Neural progenitor cell (in vitro differentiated cells): Measurements from ENCODE around the gene OSCAR.
"Not testable (repeated sequence)": the region's sequence is repeated elsewhere in the genome, so short reads cannot be mapped to it uniquely, and the experiment has no call there.

Source experiments
- CTCF ChIP-seq: fragments of 200-600 bp; sonication (generic); IDR thresholded peaks from 2 replicates; pipeline ENCODE4 v1.5.1; 2017; ENCODE audit warnings: antibody characterized with exemption, mild to moderate bottlenecking
- EZH2 ChIP-seq: fragments of 200-600 bp; sonication (generic); IDR thresholded peaks from 2 replicates; pipeline ENCODE4 v1.6.1; 2017; ENCODE audit warnings: antibody characterized with exemption, mild to moderate bottlenecking, moderate library complexity
- EZH2phosphoT487 ChIP-seq: fragments of 200-600 bp; sonication (generic); IDR thresholded peaks from 2 replicates; pipeline ENCODE4 v1.6.1; 2017; ENCODE audit warnings: antibody characterized with exemption

GRCh38 chr19:54095859-54096616 lies 4.6 kb downstream of the OSCAR start:
- not testable (repeated sequence) for TF ChIP-seq CTCF, EZH2, EZH2phosphoT487
